Mucosa of rectum (tissue), 2 donors: Measurements from ENCODE around the gene HDHD2.

Source experiments
- H3K27ac ChIP-seq, 2 donors: one replicate each; pipeline ENCODE4 v1.7.0; 2013; ENCODE audit warnings: inconsistent platforms in 2 of 2, low read depth in 2 of 2, low read length in 2 of 2
- H3K27me3 ChIP-seq, 2 donors: one replicate each; pipeline ENCODE4 v1.7.0; 2013; ENCODE audit warnings: low read length in 2 of 2; ENCODE audit not compliant: control insufficient read depth in 2 of 2, insufficient read depth in 2 of 2
- H3K36me3 ChIP-seq, 2 donors: one replicate each; pipeline ENCODE4 v1.7.0; 2013; ENCODE audit warnings: low read length in 2 of 2; ENCODE audit not compliant: control insufficient read depth in 2 of 2, insufficient read depth in 2 of 2
- H3K4me1 ChIP-seq, 2 donors: one replicate each; pipeline ENCODE4 v1.7.0; 2013; ENCODE audit warnings: low read length in 2 of 2, mild to moderate bottlenecking in 1 of 2; ENCODE audit not compliant: control insufficient read depth in 2 of 2, insufficient read depth in 2 of 2
- H3K4me3 ChIP-seq, 2 donors: one replicate each; pipeline ENCODE4 v1.7.0; 2013; ENCODE audit warnings: low read length in 2 of 2
- H3K9ac ChIP-seq, 2 donors: one replicate each; pipeline ENCODE4 v1.7.0; 2013; ENCODE audit warnings: low read length in 2 of 2, low read depth in 1 of 2, mild to moderate bottlenecking in 1 of 2
- H3K9me3 ChIP-seq, 2 donors: one replicate each; pipeline ENCODE4 v1.7.0; 2013; ENCODE audit warnings: low read length in 2 of 2; ENCODE audit not compliant: control insufficient read depth in 2 of 2
- donor health status: healthy.
- donor health status: Normal muscosa, but diverticular disease.

The HDHD2 gene

DNA sequence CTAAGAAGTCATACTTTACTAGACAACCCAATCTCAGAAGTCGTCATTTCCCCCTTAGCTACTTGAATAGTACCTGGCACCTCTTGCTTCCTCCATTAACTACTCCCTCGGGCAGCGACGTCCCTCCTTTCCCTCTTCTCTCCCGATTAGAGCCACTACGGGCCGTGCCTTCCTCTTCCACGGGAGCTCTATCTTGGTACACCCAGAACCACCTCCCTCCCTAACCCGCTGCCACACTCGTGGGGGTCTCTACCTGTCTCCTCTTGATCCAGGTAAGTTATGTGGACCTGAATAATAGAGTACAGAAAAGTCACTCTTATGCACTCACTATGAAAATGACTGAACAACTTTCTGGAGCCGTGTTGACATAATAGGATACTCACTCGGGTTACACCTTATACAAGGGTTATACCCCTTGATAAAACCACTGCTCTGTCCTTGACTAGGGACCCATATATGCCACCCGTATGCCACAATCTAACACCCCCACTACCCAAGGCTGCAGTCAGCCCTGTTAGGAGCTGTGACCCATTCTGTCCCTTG, 595 bp upstream of the HDHD2 start:
- Histone ChIP-seq H3K27ac (peak overlapping the region; percentile 78 to 90), H3K9ac (peak overlapping the region; percentile 84 to 94), H3K36me3 (peaks cover 9 to 15% of the 10 kb centered on the region in 2 donors), H3K4me1 (peaks cover 7 to 14% of the 10 kb centered on the region in 2 donors), H3K4me3 (peak overlapping the region; percentile 90 to 98), H3K27me3 (no peaks in the 10 kb centered on the region), H3K9me3 (no peaks in the 10 kb centered on the region)

DNA sequence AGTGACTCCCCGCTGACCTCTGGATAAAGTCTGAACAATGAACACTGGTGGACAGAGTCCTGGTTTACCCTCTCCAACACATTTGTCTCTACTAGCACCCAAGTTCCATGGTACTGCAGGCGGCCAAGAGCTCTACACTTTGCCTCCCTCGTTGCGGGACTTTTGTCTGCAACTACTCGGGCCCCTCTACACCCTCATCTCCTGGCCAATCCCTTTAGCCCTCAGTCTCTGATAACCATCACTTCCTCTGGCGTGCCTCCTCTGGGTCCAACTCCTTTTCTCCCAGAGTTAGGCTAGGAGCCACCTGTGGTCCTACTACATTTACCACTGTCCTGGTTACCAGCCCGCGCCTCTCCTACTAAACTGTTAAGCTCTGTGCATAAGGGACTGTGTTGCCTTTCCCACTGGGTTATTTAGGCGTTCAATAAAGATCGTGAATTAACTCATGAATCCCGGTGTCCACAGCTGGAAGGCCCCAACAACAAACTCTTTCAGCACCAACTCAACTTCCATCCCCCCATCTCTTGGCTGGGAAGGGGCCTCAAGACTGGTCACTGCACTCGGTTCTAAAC, 757 bp downstream of the HDHD2 start:
- H3K27ac ChIP-seq, result peak overlapping the region; percentile 78 to 90
- H3K4me1 ChIP-seq, result peaks cover 7 to 14% of the 10 kb centered on the region in 2 donors
- H3K9ac ChIP-seq, result peak overlapping the region; percentile 84 to 94
- no peaks in the 10 kb centered on the region for H3K27me3 ChIP-seq
- H3K9me3 ChIP-seq, result no peaks in the 10 kb centered on the region
- H3K4me3 ChIP-seq, result peak overlapping the region; percentile 90 to 98
- H3K36me3 ChIP-seq, result peaks cover 6 to 8% of the 10 kb centered on the region in 2 donors

DNA sequence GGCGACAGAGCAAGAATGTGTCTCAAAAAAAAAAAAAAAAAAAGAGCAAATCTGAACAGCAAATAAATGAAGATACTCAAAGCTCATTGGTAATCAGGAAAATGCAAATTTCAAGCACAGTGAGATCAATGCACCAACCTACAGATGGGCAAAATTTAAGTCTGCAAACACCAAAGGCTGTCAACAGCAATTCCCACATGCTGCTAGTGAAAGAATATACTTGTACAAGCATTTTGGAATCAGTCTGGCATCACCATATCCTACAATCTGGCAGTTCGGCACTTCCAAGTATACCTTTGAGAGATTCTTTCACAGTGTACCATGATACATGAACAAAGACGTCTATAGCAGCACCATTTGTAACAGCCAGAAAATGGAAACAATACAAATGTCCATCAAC, 4.1 kb downstream of the HDHD2 start:
- no peaks in the 10 kb centered on the region for H3K36me3 ChIP-seq

DNA sequence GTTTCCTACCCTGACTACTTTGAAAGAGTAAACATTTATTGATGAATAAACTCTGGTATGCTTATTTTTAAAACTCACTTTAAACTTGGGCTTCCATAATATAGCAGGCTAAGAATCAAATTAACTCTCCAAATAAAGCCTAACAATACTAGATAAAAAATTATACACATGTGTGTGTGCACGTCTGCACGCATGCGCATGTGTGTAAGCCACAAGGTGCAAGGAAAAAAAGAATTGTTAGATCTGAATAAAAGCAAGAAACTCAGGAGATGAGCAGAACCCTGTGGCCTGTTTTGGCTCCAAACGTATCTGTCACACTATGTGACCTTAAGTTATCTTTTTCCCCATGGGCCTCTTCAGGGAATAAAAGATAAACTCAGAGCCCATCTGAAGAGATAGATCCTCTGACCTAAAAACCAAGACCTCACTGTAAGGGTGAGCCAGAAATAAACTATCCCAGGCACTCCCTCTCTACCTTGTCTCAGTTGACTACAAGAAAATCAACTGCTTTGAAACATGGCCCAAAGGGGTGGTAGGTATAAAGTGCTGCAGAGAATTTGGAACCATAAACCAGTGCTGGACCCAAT, 6.3 kb downstream of the HDHD2 start:
- H3K27ac ChIP-seq, result no peak overlapping the region
- H3K9ac ChIP-seq, result no peak overlapping the region
- H3K9me3 ChIP-seq, result no peaks in the 10 kb centered on the region
- H3K4me3 ChIP-seq, result no peak overlapping the region
- no peaks in the 10 kb centered on the region for H3K27me3 ChIP-seq
- no peaks in the 10 kb centered on the region for H3K36me3 ChIP-seq
- H3K4me1 ChIP-seq, result no peaks in the 10 kb centered on the region

More for the DNA sequence above, 4.1 kb downstream of the HDHD2 start:
- Histone ChIP-seq H3K9ac (no peak overlapping the region), H3K27ac (no peak overlapping the region), H3K27me3 (no peaks in the 10 kb centered on the region), H3K9me3 (no peaks in the 10 kb centered on the region), H3K4me1 (peaks cover 7 to 12% of the 10 kb centered on the region in 2 donors), H3K4me3 (no peak overlapping the region)

DNA sequence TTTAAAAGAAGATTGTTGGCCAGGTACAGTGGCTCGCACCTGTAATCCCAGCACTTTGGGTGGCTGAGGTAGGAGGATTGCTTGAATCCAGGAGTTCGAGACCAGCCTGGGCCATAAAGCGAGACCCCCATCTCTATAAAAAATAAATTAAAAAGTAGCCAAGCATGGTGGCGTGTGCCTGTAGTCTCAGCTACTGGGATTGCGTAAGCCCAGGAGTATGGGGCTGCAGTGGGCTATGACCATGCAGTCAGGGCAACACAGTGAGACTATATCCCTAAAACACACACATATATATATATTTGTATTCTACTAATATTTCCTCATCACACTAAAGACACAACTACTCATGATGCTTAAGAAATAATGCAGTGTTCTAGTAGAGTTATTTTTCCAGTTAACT, 7.1 kb downstream of the HDHD2 start:
- H3K4me1 ChIP-seq, result no peaks in the 10 kb centered on the region
- no peak overlapping the region for H3K27ac ChIP-seq
- no peaks in the 10 kb centered on the region for H3K27me3 ChIP-seq
- no peak overlapping the region for H3K4me3 ChIP-seq
- no peak overlapping the region for H3K9ac ChIP-seq
- H3K36me3 ChIP-seq, result no peaks in the 10 kb centered on the region
- H3K9me3 ChIP-seq, result no peaks in the 10 kb centered on the region

DNA sequence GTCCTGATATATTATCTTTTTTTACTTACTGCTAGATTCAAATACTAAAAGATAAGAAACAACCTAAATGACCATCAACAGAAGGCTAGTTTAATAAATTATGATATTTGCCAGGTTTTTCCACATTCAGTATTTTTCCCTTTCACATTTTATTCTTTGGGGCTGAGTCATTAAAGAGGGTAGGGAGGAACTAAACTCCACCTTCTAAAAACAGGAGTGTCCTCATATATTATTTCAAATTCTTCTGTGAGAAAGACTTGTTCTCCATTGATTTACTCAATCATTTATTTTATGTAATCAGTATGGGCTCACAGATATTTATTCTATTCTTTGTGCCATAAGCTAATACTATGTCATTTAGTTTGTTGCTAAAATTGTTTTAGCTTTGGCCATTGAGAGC, 9.0 kb downstream of the HDHD2 start:
- H3K27ac ChIP-seq, result no peak overlapping the region
- H3K4me1 ChIP-seq, result no peaks in the 10 kb centered on the region
- H3K27me3 ChIP-seq, result no peaks in the 10 kb centered on the region
- H3K36me3 ChIP-seq, result peaks cover 4 to 5% of the 10 kb centered on the region in 2 donors
- no peak overlapping the region for H3K4me3 ChIP-seq
- no peaks in the 10 kb centered on the region for H3K9me3 ChIP-seq
- H3K9ac ChIP-seq, result no peak overlapping the region

DNA sequence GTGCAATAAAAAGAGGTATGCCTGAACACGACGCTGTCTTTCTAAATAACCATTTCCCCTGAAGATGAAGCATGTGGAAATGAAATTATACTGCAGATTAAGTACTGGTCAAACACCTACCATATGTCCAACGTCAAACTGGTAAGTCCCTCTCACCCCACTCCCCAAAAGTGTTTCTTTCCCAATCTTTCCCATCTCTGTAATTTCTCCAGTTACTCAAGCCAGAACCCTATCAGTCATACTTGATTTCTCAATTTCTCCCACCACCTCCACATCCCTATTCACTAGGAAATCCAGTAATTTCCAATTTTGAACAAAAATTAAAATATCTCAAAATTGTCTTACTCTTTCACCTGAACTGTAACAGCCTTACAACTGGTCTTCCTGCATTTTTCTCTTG, 29.2 kb downstream of the HDHD2 start:
- H3K4me3 ChIP-seq, result no peak overlapping the region
- H3K4me1 ChIP-seq, result no peaks in the 10 kb centered on the region
- no peaks in the 10 kb centered on the region for H3K9me3 ChIP-seq
- no peak overlapping the region for H3K9ac ChIP-seq
- H3K36me3 ChIP-seq, result no peaks in the 10 kb centered on the region
- H3K27me3 ChIP-seq, result no peaks in the 10 kb centered on the region
- H3K27ac ChIP-seq, result no peak overlapping the region

DNA sequence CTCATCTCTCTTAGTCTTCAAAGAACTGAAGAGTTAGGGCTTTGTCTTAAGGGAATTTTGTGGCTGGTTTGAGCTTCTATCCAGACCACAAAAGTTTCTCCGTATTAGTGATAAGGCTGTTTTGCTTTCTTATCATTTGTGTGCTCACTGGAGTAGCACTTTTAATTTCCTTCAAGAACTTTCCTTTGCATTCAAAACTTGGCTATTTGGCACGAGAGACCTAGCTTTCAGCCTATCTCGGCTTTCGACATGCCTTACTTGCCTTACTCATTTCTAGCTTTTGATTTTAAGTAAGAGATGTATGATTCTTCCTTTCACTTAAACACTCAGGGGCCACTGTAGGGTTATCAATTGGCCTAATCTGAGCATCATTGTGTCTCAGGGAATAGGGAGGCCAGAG, 29.9 kb downstream of the HDHD2 start:
- Histone ChIP-seq H3K9me3 (no peaks in the 10 kb centered on the region), H3K4me3 (no peak overlapping the region), H3K9ac (no peak overlapping the region), H3K36me3 (no peaks in the 10 kb centered on the region), H3K4me1 (no peaks in the 10 kb centered on the region), H3K27ac (no peak overlapping the region), H3K27me3 (no peaks in the 10 kb centered on the region)

DNA sequence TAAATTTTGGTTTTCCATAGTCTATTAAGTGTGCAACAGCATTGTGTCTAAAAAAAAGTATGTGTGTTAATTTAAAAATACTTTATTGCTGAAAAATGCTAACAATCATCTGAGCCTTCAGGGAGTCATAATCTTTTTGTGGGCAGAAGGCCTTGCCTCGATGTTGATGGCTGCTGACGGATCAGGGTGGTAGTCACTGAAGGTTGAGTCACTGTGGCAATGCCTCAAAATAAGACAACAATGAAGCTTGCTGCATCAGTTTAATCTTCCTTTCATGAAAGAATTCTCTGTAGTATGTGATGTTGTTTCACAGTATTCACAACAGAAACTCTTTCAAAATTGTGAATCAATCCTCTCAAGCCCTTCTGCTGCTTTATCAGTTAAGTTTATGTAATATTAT, 31.3 kb downstream of the HDHD2 start:
- no peaks in the 10 kb centered on the region for H3K9me3 ChIP-seq
- peaks cover 6 to 8% of the 10 kb centered on the region in 2 donors for H3K36me3 ChIP-seq
- H3K4me3 ChIP-seq, result no peak overlapping the region
- H3K27me3 ChIP-seq, result no peaks in the 10 kb centered on the region
- H3K4me1 ChIP-seq, result no peaks in the 10 kb centered on the region
- no peak overlapping the region for H3K9ac ChIP-seq
- no peak overlapping the region for H3K27ac ChIP-seq

DNA sequence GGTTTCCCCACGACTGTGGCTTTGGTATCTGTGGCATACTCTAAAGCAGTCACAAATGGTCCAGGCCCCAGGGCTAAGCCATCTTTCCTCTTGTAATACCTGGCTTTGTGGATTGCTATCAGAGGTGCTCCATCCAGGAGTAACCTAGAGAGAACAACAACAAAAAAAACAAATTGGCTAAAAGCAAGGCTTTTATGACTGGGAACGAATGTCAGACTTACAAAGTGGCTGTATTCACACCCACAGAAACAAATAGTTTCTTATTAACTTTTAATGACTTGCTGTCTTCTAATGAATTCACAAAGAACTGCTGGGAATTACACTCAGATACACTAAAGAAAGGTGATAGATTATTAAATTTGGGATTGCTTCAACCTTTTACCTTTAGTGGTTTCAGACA, 35.1 kb downstream of the HDHD2 start:
- H3K36me3 ChIP-seq, result peaks cover 32 to 37% of the 10 kb centered on the region in 2 donors
- H3K9ac ChIP-seq, result no peak overlapping the region
- no peaks in the 10 kb centered on the region for H3K9me3 ChIP-seq
- no peaks in the 10 kb centered on the region for H3K4me1 ChIP-seq
- H3K27ac ChIP-seq, result no peak overlapping the region
- H3K4me3 ChIP-seq, result no peak overlapping the region
- no peaks in the 10 kb centered on the region for H3K27me3 ChIP-seq
